Uterus (tissue), 2 donors: ENCODE results near the gene MBD2.

Source experiments
- CTCF ChIP-seq, 4 experiments: fragments of 200-600 bp in 2 of 4; fragments of 450-650 bp in 2 of 4; sonication (generic) in 2 of 4; IDR thresholded peaks; one replicate each; pipeline ENCODE4 v1.5.1; 2016 to 2019; ENCODE audit warnings: antibody characterized with exemption in 4 of 4, mild to moderate bottlenecking in 2 of 4, moderate library complexity in 1 of 4
- POLR2A ChIP-seq, 2 donors: fragments of 450-650 bp; IDR thresholded peaks; one replicate each; pipeline ENCODE4 v1.6.1; 2016; ENCODE audit warnings: antibody characterized with exemption in 2 of 2, mild to moderate bottlenecking in 1 of 2, moderate library complexity in 1 of 2

- no peak for TF ChIP-seq CTCF (IDR thresholded peaks at IDR 0.05)
- no peak for TF ChIP-seq POLR2A (IDR thresholded peaks at IDR 0.05)
Measured at GRCh38 chr18:54233747-54234146, 9.3 kb upstream of the MBD2 start.
